SK-N-SH (cell line): Measurements from ENCODE around the gene ROBO1.

Experiments used
- CHD2 ChIP-seq: fragments of 150-350 bp; IDR thresholded peaks from 2 replicates; pipeline ENCODE4 v1.6.1; 2018; ENCODE audit warnings: low read length; ENCODE audit not compliant: partially characterized antibody
- CTCF ChIP-seq: fragments of 200-600 bp; sonication (generic); IDR thresholded peaks from 2 replicates; pipeline ENCODE4 v1.6.1; 2017; ENCODE audit warnings: antibody characterized with exemption, mild to moderate bottlenecking, moderate library complexity
- EP300 ChIP-seq, 2 experiments: IDR thresholded peaks; 2 replicates each; pipeline versions ENCODE4 v1.4.0 to v1.6.1; 2012; ENCODE audit warnings: borderline replicate concordance in 1 of 2, low read depth in 1 of 2, low read length in 1 of 2
- RAD21 ChIP-seq: IDR thresholded peaks from 2 replicates; pipeline ENCODE4 v1.6.1; 2012; ENCODE audit warnings: mild to moderate bottlenecking, low read length

- TF ChIP-seq CHD2 (no peak), CTCF (no peak), EP300 (IDR thresholded peaks at IDR 0.05; ENCODE audit: borderline replicate concordance in 1 of 2, low read depth in 1 of 2, low read length in 1 of 2) (no peak), RAD21 (no peak)
Measured at GRCh38 chr3:78814893-78815562, 952.8 kb downstream of the ROBO1 start.
